Measurements from ENCODE around the gene DUS4L.

DNA sequence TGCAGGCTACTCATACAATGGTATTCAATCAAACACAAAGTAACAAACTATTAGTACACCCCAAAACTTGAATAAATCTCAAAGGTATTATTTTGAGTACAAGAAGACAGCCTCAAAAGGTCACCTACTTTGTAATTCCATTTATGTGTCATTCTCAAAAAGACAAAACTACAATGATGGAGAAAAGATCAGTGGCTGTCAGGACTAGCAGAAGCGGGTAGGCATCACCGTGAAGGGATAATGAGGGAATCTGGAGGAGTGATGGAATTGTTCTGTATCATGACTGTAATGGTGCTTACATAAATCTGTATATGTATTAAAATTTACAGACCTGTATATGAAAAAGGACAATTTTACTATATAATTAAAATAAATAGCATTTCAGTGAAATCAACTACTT, 37.1 kb upstream of the DUS4L start:
- TF ChIP-seq, protein P1, sequence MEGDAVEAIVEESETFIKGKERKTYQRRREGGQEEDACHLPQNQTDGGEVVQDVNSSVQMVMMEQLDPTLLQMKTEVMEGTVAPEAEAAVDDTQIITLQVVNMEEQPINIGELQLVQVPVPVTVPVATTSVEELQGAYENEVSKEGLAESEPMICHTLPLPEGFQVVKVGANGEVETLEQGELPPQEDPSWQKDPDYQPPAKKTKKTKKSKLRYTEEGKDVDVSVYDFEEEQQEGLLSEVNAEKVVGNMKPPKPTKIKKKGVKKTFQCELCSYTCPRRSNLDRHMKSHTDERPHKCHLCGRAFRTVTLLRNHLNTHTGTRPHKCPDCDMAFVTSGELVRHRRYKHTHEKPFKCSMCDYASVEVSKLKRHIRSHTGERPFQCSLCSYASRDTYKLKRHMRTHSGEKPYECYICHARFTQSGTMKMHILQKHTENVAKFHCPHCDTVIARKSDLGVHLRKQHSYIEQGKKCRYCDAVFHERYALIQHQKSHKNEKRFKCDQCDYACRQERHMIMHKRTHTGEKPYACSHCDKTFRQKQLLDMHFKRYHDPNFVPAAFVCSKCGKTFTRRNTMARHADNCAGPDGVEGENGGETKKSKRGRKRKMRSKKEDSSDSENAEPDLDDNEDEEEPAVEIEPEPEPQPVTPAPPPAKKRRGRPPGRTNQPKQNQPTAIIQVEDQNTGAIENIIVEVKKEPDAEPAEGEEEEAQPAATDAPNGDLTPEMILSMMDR (IDR thresholded peaks at IDR 0.05; ENCODE audit: low read depth, low read length): no peak
- TF ChIP-seq EZH2phosphoT487 (IDR thresholded peaks at IDR 0.05; ENCODE audit: low read depth): no peak
